ENCODE results near the gene TNFAIP8.

TNFAIP8 gene

GRCh38 chr5:119358530-119358900 lies 2.7 kb downstream of the TNFAIP8 start:
- no peak for TF ChIP-seq CTCF (IDR thresholded peaks at IDR 0.05; ENCODE audit: low read depth, low read length, missing control alignments)
- H3K4me3 ChIP-seq (replicated peaks; ENCODE audit: low read depth, low read length): no peak overlapping the region
- no peak for DNase-seq (ENCODE audit: extremely low read depth, low read depth)

GRCh38 chr5:119358901-119359603 lies 3.2 kb downstream of the TNFAIP8 start:
- DNase-seq (ENCODE audit: extremely low read depth, low read depth): no peak
- no peak overlapping the region for H3K4me3 ChIP-seq (replicated peaks; ENCODE audit: low read depth, low read length)
- TF ChIP-seq CTCF (IDR thresholded peaks at IDR 0.05; ENCODE audit: low read depth, low read length, missing control alignments): no peak

- no peak overlapping the region for H3K4me3 ChIP-seq (replicated peaks; ENCODE audit: low read depth, low read length)
- no peak for TF ChIP-seq CTCF (IDR thresholded peaks at IDR 0.05; ENCODE audit: low read depth, low read length, missing control alignments)
- no peak for DNase-seq (ENCODE audit: extremely low read depth, low read depth)
These were observed 4.1 kb downstream of the TNFAIP8 start for GRCh38 chr5:119359737-119360413.

GRCh38 chr5:119360905-119361593 lies 5.2 kb downstream of the TNFAIP8 start:
- no peak for DNase-seq (ENCODE audit: extremely low read depth, low read depth)
- no peak overlapping the region for H3K4me3 ChIP-seq (replicated peaks; ENCODE audit: low read depth, low read length)
- no peak for TF ChIP-seq CTCF (IDR thresholded peaks at IDR 0.05; ENCODE audit: low read depth, low read length, missing control alignments)

- TF ChIP-seq CTCF (IDR thresholded peaks at IDR 0.05; ENCODE audit: low read depth, low read length, missing control alignments): no peak
- DNase-seq (ENCODE audit: extremely low read depth, low read depth): no peak
- no peak overlapping the region for H3K4me3 ChIP-seq (replicated peaks; ENCODE audit: low read depth, low read length)
These were observed 5.8 kb downstream of the TNFAIP8 start for GRCh38 chr5:119361594-119362125.

- DNase-seq (ENCODE audit: extremely low read depth, low read depth): no peak
- no peak for TF ChIP-seq CTCF (IDR thresholded peaks at IDR 0.05; ENCODE audit: low read depth, low read length, missing control alignments)
- no peak overlapping the region for H3K4me3 ChIP-seq (replicated peaks; ENCODE audit: low read depth, low read length)
These were observed 6.9 kb downstream of the TNFAIP8 start for GRCh38 chr5:119362714-119363113.

All from HFF-Myc (cell line).